Hepatocyte (in vitro differentiated cells): ENCODE data around the gene RAB5A.

ENCODE experiments used
- EZH2phosphoT487 ChIP-seq: fragments of 200-600 bp; sonication (generic); IDR thresholded peaks from one replicate; pipeline ENCODE4 v1.6.1; 2018; ENCODE audit warnings: antibody characterized with exemption, mild to moderate bottlenecking, low read depth, moderate library complexity; ENCODE audit not compliant: unreplicated experiment, severe bottlenecking
- TF ChIP-seq, protein P1 (sequence below): fragments of 200-600 bp; sonication (generic); IDR thresholded peaks from 2 replicates; pipeline ENCODE4 v1.5.1; 2016; ENCODE audit warnings: antibody characterized with exemption, mild to moderate bottlenecking; ENCODE audit not compliant: poor library complexity

- TF ChIP-seq, protein P1, sequence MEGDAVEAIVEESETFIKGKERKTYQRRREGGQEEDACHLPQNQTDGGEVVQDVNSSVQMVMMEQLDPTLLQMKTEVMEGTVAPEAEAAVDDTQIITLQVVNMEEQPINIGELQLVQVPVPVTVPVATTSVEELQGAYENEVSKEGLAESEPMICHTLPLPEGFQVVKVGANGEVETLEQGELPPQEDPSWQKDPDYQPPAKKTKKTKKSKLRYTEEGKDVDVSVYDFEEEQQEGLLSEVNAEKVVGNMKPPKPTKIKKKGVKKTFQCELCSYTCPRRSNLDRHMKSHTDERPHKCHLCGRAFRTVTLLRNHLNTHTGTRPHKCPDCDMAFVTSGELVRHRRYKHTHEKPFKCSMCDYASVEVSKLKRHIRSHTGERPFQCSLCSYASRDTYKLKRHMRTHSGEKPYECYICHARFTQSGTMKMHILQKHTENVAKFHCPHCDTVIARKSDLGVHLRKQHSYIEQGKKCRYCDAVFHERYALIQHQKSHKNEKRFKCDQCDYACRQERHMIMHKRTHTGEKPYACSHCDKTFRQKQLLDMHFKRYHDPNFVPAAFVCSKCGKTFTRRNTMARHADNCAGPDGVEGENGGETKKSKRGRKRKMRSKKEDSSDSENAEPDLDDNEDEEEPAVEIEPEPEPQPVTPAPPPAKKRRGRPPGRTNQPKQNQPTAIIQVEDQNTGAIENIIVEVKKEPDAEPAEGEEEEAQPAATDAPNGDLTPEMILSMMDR = no peak
- no peak for TF ChIP-seq EZH2phosphoT487
These were observed 80.2 kb downstream of the RAB5A start for GRCh38 chr3:20027136-20027535.
